ENCODE data around the gene PTGDR2.
"Not testable (repeated sequence)": the region's sequence is repeated elsewhere in the genome, so short reads cannot be mapped to it uniquely, and the experiment has no call there.

Gene PTGDR2

DNA sequence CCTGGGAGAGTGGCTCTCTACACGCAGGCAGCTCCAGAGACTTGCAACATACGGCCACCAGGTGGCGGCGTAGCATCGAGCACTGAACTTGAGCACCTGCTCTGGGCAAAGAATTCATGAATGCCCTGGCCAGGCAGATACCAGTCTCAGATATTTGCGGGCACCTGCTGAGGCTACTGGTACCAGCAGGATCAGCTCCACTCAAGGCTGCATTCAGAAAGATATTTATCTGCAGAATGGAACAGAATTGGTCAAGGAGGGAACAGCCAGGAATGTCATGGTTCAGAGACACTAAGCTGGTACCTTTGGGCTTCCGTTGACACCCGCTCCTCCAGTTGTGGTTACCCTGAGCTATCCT is 24.6 kb downstream of the PTGDR2 start:
- H3K27ac ChIP-seq (ENCODE audit: low read length): no peak overlapping the region
- H3K9me3 ChIP-seq (ENCODE audit: control insufficient read depth in 1 of 2, low read length in 2 of 2): no peaks in the 10 kb centered on the region
- H3K27me3 ChIP-seq (ENCODE audit: low read depth, low read length): no peaks in the 10 kb centered on the region
- H3K36me3 ChIP-seq (ENCODE audit: control insufficient read depth in 1 of 2, insufficient read depth in 2 of 2, low read length in 2 of 2): no peaks in the 10 kb centered on the region
- no peaks in the 10 kb centered on the region for H3K4me1 ChIP-seq (ENCODE audit: control insufficient read depth in 1 of 2, insufficient read depth in 2 of 2, low read length in 2 of 2)
- no peak overlapping the region for H3K4me3 ChIP-seq (ENCODE audit: low read depth in 1 of 2, low read length in 2 of 2)

DNA sequence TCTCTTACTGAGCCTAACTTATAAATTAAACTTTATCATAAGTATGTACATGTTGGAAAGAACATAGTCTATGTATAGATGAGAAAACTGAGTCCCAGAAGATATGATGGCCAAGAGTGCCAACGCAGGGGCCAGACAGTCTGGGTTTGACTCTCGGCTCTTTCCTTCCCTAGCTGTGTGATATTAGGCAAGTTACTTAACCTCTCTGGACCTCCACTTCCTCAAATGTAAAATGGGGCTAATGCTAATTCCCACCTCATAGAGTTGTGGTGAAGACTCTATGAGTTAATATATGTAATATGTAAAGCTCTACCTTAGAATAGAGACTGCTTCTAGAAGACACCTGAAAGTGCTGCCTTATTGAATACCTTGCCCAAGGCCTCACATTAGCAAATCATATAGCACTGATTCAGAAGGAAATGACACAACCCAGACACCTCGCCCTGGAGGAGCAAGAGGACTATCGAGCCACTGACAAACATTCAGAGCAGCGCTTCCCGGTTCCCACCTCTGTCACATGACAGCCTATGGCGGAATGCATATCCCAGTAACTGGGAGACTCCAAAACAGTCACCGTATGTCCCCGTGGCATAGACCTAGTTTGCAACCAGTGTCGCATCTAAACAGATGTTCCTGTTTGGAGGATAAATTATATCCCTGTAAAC is 25.1 kb downstream of the PTGDR2 start:
- H3K36me3 ChIP-seq (ENCODE audit: control insufficient read depth in 1 of 2, insufficient read depth in 2 of 2, low read length in 2 of 2): no peaks in the 10 kb centered on the region
- H3K4me3 ChIP-seq (ENCODE audit: low read depth in 1 of 2, low read length in 2 of 2): no peak overlapping the region
- H3K9me3 ChIP-seq (ENCODE audit: control insufficient read depth in 1 of 2, low read length in 2 of 2): no peaks in the 10 kb centered on the region
- no peak overlapping the region for H3K27ac ChIP-seq (ENCODE audit: low read length)
- no peaks in the 10 kb centered on the region for H3K27me3 ChIP-seq (ENCODE audit: low read depth, low read length)
- no peaks in the 10 kb centered on the region for H3K4me1 ChIP-seq (ENCODE audit: control insufficient read depth in 1 of 2, insufficient read depth in 2 of 2, low read length in 2 of 2)

DNA sequence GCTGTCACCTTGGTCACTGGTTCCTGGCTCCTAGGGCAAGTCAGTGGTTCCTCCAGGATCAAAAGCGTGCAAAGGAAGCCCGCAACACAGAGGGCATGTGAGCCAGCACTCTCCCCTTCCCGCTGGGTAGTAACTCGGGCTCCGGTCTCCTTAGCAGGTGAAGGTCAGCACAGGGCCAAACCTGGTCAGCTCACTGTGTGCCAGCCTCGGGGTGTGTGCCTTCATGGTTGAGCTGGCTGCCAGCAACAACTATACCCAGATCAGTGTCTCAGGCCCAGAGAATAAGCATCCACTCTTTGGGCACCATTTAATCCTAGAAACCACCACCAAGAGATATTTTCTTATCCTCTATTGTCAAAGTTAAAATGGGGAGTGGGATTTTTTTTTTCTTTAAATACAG is 30.0 kb downstream of the PTGDR2 start:
- no peaks in the 10 kb centered on the region for H3K27me3 ChIP-seq (ENCODE audit: low read depth, low read length)
- no peaks in the 10 kb centered on the region for H3K36me3 ChIP-seq (ENCODE audit: control insufficient read depth in 1 of 2, insufficient read depth in 2 of 2, low read length in 2 of 2)
- no peak overlapping the region for H3K4me3 ChIP-seq (ENCODE audit: low read depth in 1 of 2, low read length in 2 of 2)
- no peaks in the 10 kb centered on the region for H3K4me1 ChIP-seq (ENCODE audit: control insufficient read depth in 1 of 2, insufficient read depth in 2 of 2, low read length in 2 of 2)
- no peak overlapping the region for H3K27ac ChIP-seq (ENCODE audit: low read length)
- no peaks in the 10 kb centered on the region for H3K9me3 ChIP-seq (ENCODE audit: control insufficient read depth in 1 of 2, low read length in 2 of 2)

DNA sequence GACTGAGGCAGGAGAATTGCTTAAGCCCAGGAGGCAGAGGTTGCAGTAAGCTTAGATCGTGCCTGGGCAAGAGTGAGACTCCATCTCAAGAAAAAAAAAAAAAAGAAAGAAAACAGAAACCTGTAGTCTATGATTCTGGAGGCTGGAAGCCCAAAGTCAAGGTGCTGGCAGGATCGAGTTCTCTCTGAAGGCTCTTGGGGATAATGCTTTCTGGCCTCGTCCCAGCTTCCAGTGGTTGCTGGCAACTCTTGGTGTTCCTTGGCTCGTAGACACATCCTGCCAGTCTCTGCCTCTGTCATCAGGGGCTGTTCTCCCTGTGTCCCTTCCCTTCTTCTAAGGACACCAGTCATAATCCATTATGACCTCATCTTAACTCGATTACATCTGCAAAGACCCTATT is 30.6 kb downstream of the PTGDR2 start:
- no peaks in the 10 kb centered on the region for H3K4me1 ChIP-seq (ENCODE audit: control insufficient read depth in 1 of 2, insufficient read depth in 2 of 2, low read length in 2 of 2)
- no peak overlapping the region for H3K4me3 ChIP-seq (ENCODE audit: low read depth in 1 of 2, low read length in 2 of 2)
- no peaks in the 10 kb centered on the region for H3K36me3 ChIP-seq (ENCODE audit: control insufficient read depth in 1 of 2, insufficient read depth in 2 of 2, low read length in 2 of 2)
- no peak overlapping the region for H3K27ac ChIP-seq (ENCODE audit: low read length)
- no peaks in the 10 kb centered on the region for H3K9me3 ChIP-seq (ENCODE audit: control insufficient read depth in 1 of 2, low read length in 2 of 2)
- H3K27me3 ChIP-seq (ENCODE audit: low read depth, low read length): no peaks in the 10 kb centered on the region

DNA sequence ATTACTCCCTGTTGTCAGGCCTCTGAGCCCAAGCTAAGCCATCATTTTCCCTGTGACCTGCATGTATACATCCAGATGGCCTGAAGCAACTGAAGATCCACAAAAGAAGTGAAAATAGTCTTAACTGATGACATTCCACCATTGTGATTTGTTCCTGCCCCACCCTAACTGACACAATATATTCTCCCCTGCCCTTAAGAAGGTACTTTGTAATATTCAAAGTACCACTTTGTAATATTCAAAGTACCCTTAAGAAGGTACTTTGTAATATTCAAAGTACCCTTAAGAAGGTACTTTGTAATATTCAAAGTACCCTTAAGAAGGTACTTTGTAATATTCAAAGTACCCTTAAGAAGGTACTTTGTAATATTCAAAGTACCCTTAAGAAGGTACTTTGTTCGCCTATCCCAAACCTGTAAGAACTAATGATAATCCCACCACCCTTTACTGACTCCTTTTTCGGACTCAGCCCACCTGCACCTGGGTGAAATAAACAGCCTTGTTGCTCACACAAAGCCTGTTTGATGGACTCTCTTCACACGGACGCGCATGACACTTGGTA is 31.9 kb downstream of the PTGDR2 start:
- not testable (repeated sequence) for H3K4me1 ChIP-seq (ENCODE audit: control insufficient read depth in 1 of 2, insufficient read depth in 2 of 2, low read length in 2 of 2); H3K27ac ChIP-seq (ENCODE audit: low read length); H3K36me3 ChIP-seq (ENCODE audit: control insufficient read depth in 1 of 2, insufficient read depth in 2 of 2, low read length in 2 of 2); H3K4me3 ChIP-seq (ENCODE audit: low read depth in 1 of 2, low read length in 2 of 2); H3K27me3 ChIP-seq (ENCODE audit: low read depth, low read length); H3K9me3 ChIP-seq (ENCODE audit: control insufficient read depth in 1 of 2, low read length in 2 of 2)

DNA sequence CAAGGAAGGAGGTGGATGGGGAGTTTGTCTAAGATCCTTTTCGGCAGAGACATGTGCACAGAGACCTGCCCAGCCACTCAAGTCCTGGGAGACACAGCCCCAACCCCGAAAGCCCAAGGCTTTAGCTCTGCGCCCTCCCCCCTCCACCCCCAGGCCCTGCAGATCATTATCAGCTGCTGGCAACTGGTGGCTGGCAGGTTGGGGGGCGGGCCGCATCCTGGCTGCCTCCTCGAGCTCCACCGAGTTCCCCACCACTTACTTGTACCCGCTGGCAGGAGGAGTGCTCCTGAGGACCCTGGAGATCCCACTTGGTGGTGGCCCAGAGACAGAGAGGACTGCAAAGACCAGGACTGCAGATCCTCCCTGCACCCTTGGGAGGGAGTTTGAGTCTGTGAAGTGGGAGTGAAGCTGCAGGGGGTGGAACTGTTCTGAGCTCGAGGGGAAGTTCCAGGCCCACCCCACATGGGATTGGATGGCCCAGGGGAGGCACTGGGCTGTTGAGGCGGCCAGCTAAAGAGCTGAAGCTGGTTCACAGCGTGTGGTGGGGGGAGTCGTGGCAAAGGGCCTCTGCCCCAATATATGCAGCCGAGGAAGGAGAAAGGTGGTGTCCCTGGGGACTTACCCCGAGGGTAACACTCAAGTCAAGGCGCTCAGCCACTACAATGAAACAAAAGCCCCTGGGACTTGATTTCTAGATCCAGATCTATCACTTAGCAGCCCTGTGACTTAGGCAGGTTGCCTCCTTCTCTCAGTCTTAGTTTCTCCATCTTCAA is 33.7 kb downstream of the PTGDR2 start:
- H3K36me3 ChIP-seq (ENCODE audit: control insufficient read depth in 1 of 2, insufficient read depth in 2 of 2, low read length in 2 of 2): peaks cover 0 to 2% of the 10 kb centered on the region in 2 donors
- H3K4me3 ChIP-seq (ENCODE audit: low read depth in 1 of 2, low read length in 2 of 2): no peak overlapping the region
- H3K9me3 ChIP-seq (ENCODE audit: control insufficient read depth in 1 of 2, low read length in 2 of 2): peaks cover 3 to 7% of the 10 kb centered on the region in 2 donors
- H3K27me3 ChIP-seq (ENCODE audit: low read depth, low read length): no peaks in the 10 kb centered on the region
- no peak overlapping the region for H3K27ac ChIP-seq (ENCODE audit: low read length)
- no peaks in the 10 kb centered on the region for H3K4me1 ChIP-seq (ENCODE audit: control insufficient read depth in 1 of 2, insufficient read depth in 2 of 2, low read length in 2 of 2)

DNA sequence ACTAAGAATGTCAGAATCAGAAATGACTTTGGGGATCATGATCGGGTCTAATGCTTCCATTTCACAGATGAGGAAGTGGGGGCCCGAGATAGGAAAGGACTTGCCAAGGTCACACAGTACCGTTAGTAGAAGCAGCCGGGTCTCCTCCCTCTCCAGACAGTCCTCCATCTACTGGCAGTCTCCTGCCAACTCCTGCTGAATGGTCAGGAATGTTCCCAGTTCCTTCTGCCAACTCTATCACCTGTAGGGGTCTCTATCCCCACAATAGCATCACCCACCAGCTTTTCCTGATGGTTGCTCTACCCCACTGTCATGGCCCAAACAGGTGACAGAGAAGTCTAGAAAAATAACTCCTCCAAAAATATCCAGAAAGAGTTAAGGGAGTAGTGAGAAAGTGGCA is 37.7 kb downstream of the PTGDR2 start:
- peaks cover 0 to 4% of the 10 kb centered on the region in 2 donors for H3K36me3 ChIP-seq (ENCODE audit: control insufficient read depth in 1 of 2, insufficient read depth in 2 of 2, low read length in 2 of 2)
- H3K27me3 ChIP-seq (ENCODE audit: low read depth, low read length): no peaks in the 10 kb centered on the region
- H3K4me1 ChIP-seq (ENCODE audit: control insufficient read depth in 1 of 2, insufficient read depth in 2 of 2, low read length in 2 of 2): no peaks in the 10 kb centered on the region
- H3K4me3 ChIP-seq (ENCODE audit: low read depth in 1 of 2, low read length in 2 of 2): no peak overlapping the region
- H3K27ac ChIP-seq (ENCODE audit: low read length): no peak overlapping the region
- peaks cover 10 to 12% of the 10 kb centered on the region in 2 donors for H3K9me3 ChIP-seq (ENCODE audit: control insufficient read depth in 1 of 2, low read length in 2 of 2)

DNA sequence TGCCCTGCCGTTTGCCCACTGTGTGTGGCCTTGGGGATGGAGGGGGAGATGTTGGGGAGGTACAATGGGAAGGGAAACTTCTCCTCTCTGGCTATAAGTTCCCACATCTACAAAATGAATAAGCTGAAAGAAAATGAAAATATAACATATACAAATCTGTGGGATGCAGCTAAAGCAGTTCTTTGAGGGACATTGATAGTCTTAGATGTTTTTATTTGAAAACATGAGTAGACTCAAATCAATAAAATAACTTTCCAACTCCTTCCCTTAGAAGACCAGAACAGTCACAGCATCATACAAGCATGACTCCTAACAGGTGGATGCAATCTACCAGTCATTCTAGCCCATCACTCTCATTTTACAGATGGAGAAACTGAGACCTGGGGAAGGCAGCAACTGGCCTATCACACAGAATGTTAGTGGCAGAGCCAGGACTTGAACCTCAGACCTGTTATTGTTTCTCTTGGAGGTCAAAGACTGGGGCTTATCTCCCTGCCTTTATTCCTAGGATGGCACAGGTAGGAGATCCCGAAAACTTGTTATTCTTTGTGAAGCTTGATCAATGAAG is 39.1 kb downstream of the PTGDR2 start:
- Histone ChIP-seq H3K9me3 (ENCODE audit: control insufficient read depth in 1 of 2, low read length in 2 of 2) (peaks cover 10 to 12% of the 10 kb centered on the region in 2 donors), H3K4me1 (ENCODE audit: control insufficient read depth in 1 of 2, insufficient read depth in 2 of 2, low read length in 2 of 2) (no peaks in the 10 kb centered on the region), H3K36me3 (ENCODE audit: control insufficient read depth in 1 of 2, insufficient read depth in 2 of 2, low read length in 2 of 2) (peaks cover 0 to 4% of the 10 kb centered on the region in 2 donors), H3K27me3 (ENCODE audit: low read depth, low read length) (no peaks in the 10 kb centered on the region), H3K4me3 (ENCODE audit: low read depth in 1 of 2, low read length in 2 of 2) (peak overlapping the region in 1 of 2 donors; percentile 17), H3K27ac (ENCODE audit: low read length) (no peak overlapping the region)

DNA sequence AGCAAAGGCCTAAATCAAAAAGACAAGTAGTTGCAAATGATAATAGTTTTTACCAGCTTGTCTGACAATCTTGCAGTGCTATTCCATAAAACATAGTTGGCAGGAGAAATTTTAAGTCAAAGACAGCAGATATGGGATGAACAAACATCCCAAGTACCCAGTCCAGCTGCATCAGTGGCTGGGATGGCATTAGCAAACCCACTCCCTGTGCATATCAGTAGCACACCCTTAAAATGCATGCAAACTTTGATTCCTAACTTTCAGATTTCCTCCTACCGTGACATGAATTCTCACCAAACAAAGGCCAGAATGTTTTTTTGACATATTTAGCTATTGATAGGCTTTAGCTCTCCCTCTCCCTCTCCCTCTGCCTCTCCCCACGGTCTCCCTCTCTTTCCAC is 41.6 kb downstream of the PTGDR2 start:
- Histone ChIP-seq H3K4me3 (ENCODE audit: low read depth in 1 of 2, low read length in 2 of 2) (no peak overlapping the region), H3K27ac (ENCODE audit: low read length) (no peak overlapping the region), H3K36me3 (ENCODE audit: control insufficient read depth in 1 of 2, insufficient read depth in 2 of 2, low read length in 2 of 2) (peaks cover 0 to 4% of the 10 kb centered on the region in 2 donors), H3K9me3 (ENCODE audit: control insufficient read depth in 1 of 2, low read length in 2 of 2) (peaks cover 10 to 12% of the 10 kb centered on the region in 2 donors), H3K27me3 (ENCODE audit: low read depth, low read length) (no peaks in the 10 kb centered on the region), H3K4me1 (ENCODE audit: control insufficient read depth in 1 of 2, insufficient read depth in 2 of 2, low read length in 2 of 2) (no peaks in the 10 kb centered on the region)

DNA sequence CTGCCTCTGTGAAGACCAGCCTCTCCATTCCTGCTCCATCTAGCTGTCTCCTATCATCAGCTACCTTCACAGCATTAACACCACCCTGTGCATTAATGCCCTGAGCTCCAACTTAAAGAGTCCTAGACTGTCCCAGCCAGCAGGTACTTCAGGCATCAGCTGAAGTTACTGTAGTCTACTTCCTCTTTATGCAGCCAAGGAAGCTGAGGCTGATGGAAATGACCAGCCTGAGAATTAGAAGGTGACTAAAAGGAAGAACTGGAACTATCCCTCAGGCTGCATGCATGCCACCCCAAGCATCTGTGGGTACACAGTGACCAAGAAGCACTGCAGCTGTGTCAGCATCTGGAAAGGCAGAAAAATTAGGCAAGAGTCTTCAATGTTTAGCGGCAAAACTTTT is 42.4 kb downstream of the PTGDR2 start:
- Histone ChIP-seq H3K4me3 (ENCODE audit: low read depth in 1 of 2, low read length in 2 of 2) (no peak overlapping the region), H3K27ac (ENCODE audit: low read length) (no peak overlapping the region), H3K4me1 (ENCODE audit: control insufficient read depth in 1 of 2, insufficient read depth in 2 of 2, low read length in 2 of 2) (no peaks in the 10 kb centered on the region), H3K9me3 (ENCODE audit: control insufficient read depth in 1 of 2, low read length in 2 of 2) (peaks cover 10 to 12% of the 10 kb centered on the region in 2 donors), H3K27me3 (ENCODE audit: low read depth, low read length) (no peaks in the 10 kb centered on the region), H3K36me3 (ENCODE audit: control insufficient read depth in 1 of 2, insufficient read depth in 2 of 2, low read length in 2 of 2) (peaks cover 0 to 4% of the 10 kb centered on the region in 2 donors)

DNA sequence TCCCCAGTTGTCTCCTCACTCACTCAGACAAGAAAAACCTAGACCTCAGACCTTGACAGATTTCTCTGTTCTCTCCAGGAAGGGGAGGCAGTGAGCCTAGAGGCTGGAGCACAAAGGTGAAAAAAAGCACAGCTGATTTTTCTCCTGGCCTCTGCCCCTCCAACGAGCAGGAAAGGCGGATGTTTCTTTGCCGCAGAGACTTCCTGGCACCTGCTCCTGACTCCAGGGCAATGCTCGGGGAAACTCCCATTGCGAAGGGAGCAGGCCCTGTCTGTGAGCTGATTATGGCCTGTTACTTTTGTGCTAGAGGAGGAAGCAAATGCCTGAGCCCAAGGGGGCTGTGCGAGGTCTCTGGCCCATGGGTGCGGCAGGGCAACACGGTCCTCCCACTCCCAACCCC is 45.2 kb downstream of the PTGDR2 start:
- Histone ChIP-seq H3K27me3 (ENCODE audit: low read depth, low read length) (no peaks in the 10 kb centered on the region), H3K4me3 (ENCODE audit: low read depth in 1 of 2, low read length in 2 of 2) (no peak overlapping the region), H3K36me3 (ENCODE audit: control insufficient read depth in 1 of 2, insufficient read depth in 2 of 2, low read length in 2 of 2) (no peaks in the 10 kb centered on the region), H3K9me3 (ENCODE audit: control insufficient read depth in 1 of 2, low read length in 2 of 2) (no peaks in the 10 kb centered on the region), H3K27ac (ENCODE audit: low read length) (no peak overlapping the region), H3K4me1 (ENCODE audit: control insufficient read depth in 1 of 2, insufficient read depth in 2 of 2, low read length in 2 of 2) (no peaks in the 10 kb centered on the region)

Measured in muscle layer of duodenum (tissue), 2 donors.